ENCODE results near the gene COLGALT1. TPM values are rescaled to one million over a fixed set of nuclear protein-coding genes. Genes with fewer than 3 reads are reported as not detected.

The COLGALT1 gene
- total RNA-seq, 1 donor from 2014 or later: 59.3 TPM

DNA sequence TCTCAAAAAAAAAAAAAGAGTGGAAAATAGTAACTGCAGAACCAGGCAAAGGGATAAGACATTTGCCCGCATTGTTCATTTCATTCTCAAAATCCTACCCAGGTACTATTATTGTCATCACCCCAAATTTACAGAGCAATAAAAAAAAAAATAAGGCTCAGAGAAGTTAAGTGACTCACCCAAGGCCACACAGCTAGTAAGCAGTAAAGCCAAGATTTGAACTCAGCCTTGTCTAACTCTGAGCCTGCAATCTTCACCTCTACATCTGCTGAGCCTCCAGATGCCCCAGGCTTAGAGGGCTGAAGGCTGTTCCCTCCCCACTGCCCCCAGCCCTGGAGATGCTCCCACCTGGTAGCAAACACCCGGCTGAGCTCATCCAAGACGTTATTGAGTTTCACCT, 71.7 kb downstream of the COLGALT1 start:
- no peak overlapping the region for H3K4me3 Mint-ChIP-seq
- TF ChIP-seq, protein P1, sequence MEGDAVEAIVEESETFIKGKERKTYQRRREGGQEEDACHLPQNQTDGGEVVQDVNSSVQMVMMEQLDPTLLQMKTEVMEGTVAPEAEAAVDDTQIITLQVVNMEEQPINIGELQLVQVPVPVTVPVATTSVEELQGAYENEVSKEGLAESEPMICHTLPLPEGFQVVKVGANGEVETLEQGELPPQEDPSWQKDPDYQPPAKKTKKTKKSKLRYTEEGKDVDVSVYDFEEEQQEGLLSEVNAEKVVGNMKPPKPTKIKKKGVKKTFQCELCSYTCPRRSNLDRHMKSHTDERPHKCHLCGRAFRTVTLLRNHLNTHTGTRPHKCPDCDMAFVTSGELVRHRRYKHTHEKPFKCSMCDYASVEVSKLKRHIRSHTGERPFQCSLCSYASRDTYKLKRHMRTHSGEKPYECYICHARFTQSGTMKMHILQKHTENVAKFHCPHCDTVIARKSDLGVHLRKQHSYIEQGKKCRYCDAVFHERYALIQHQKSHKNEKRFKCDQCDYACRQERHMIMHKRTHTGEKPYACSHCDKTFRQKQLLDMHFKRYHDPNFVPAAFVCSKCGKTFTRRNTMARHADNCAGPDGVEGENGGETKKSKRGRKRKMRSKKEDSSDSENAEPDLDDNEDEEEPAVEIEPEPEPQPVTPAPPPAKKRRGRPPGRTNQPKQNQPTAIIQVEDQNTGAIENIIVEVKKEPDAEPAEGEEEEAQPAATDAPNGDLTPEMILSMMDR (IDR thresholded peaks at IDR 0.05; ENCODE audit: unreplicated experiment): no peak
- no peak overlapping the region for H3K27ac Mint-ChIP-seq
- no peak for DNase-seq (ENCODE audit: low spot score in 2 of 2, unreplicated experiment in 2 of 2)
- no peaks in the 10 kb centered on the region for H3K4me1 Mint-ChIP-seq
- H3K27me3 Mint-ChIP-seq (ENCODE audit: low read depth): no peaks in the 10 kb centered on the region
- peaks cover 8% of the 10 kb centered on the region for H3K9me3 Mint-ChIP-seq
- no peaks in the 10 kb centered on the region for H3K36me3 Mint-ChIP-seq

GRCh38 chr19:17627921-17628320, 72.5 kb downstream of the COLGALT1 start:
- H3K27me3 Mint-ChIP-seq (ENCODE audit: low read depth): no peaks in the 10 kb centered on the region
- H3K36me3 Mint-ChIP-seq: no peaks in the 10 kb centered on the region
- H3K4me1 Mint-ChIP-seq: no peaks in the 10 kb centered on the region
- no peak overlapping the region for H3K27ac Mint-ChIP-seq
- H3K4me3 Mint-ChIP-seq: no peak overlapping the region
- DNase-seq (ENCODE audit: low spot score in 2 of 2, unreplicated experiment in 2 of 2): no peak
- TF ChIP-seq, protein P1 (IDR thresholded peaks at IDR 0.05; ENCODE audit: unreplicated experiment): no peak
- H3K9me3 Mint-ChIP-seq: peaks cover under 1% of the 10 kb centered on the region

- Mint-ChIP-seq H3K9me3 (no peaks in the 10 kb centered on the region), H3K36me3 (no peaks in the 10 kb centered on the region), H3K27me3 (ENCODE audit: low read depth) (no peaks in the 10 kb centered on the region), H3K4me1 (no peaks in the 10 kb centered on the region), H3K27ac (no peak overlapping the region), H3K4me3 (no peak overlapping the region)
- TF ChIP-seq, protein P1 (IDR thresholded peaks at IDR 0.05; ENCODE audit: unreplicated experiment): no peak
- no peak for DNase-seq (ENCODE audit: low spot score in 2 of 2, unreplicated experiment in 2 of 2)
These were observed 74.3 kb downstream of the COLGALT1 start for GRCh38 chr19:17629760-17630159.

GRCh38 chr19:17632577-17632976, 77.1 kb downstream of the COLGALT1 start:
- TF ChIP-seq, protein P1 (IDR thresholded peaks at IDR 0.05; ENCODE audit: unreplicated experiment): no peak
- DNase-seq (ENCODE audit: low spot score in 2 of 2, unreplicated experiment in 2 of 2): no peak
- Mint-ChIP-seq H3K4me1 (no peaks in the 10 kb centered on the region), H3K27ac (no peak overlapping the region), H3K4me3 (no peak overlapping the region), H3K9me3 (no peaks in the 10 kb centered on the region), H3K27me3 (ENCODE audit: low read depth) (peaks cover 5% of the 10 kb centered on the region), H3K36me3 (no peaks in the 10 kb centered on the region)

Other genes starting within 250 kb of the COLGALT1 start
- gene MRPL34, start 249.8 kb upstream of the COLGALT1 start, total RNA-seq: 47.7 to 51.0 TPM (median 50.1 TPM) in 3 replicates
- 37.3 to 39.6 TPM (median 38.3 TPM) in 3 replicates for gene DDA1, start 246.1 kb upstream of the COLGALT1 start, total RNA-seq
- gene ANO8, start 220.8 kb upstream of the COLGALT1 start, total RNA-seq: 42.1 to 43.7 TPM (median 43.5 TPM) in 3 replicates
- gene GTPBP3, start 218.1 kb upstream of the COLGALT1 start, total RNA-seq: 42.5 to 47.0 TPM (median 45.0 TPM) in 3 replicates
- 0.93 to 1.1 TPM (median 0.94 TPM) in 3 replicates for gene PLVAP, start 178.3 kb upstream of the COLGALT1 start, total RNA-seq
- gene CCDC194, start 161.5 kb upstream of the COLGALT1 start, total RNA-seq: 8.7 to 11.9 TPM (median 10.9 TPM) in 3 replicates
- 326 to 362 TPM (median 360 TPM) in 3 replicates for gene BST2, start 150.0 kb upstream of the COLGALT1 start, total RNA-seq
- 53.5 to 57.2 TPM (median 54.5 TPM) in 3 replicates for gene MVB12A, start 135.6 kb upstream of the COLGALT1 start, total RNA-seq
- gene TMEM221, start 107.0 kb upstream of the COLGALT1 start, total RNA-seq: 4.8 to 6.0 TPM (median 5.1 TPM) in 3 replicates
- not detected in 3 replicates for gene NXNL1, start 94.7 kb upstream of the COLGALT1 start, total RNA-seq
- 25.1 to 27.5 TPM (median 26.0 TPM) in 3 replicates for gene SLC27A1, start 85.1 kb upstream of the COLGALT1 start, total RNA-seq
- gene PGLS, start 44.0 kb upstream of the COLGALT1 start, total RNA-seq: 100.0 to 106 TPM (median 104 TPM) in 3 replicates
- 0.41 to 1.1 TPM (median 0.60 TPM) in 3 replicates for gene UNC13A, start 132.7 kb downstream of the COLGALT1 start, total RNA-seq
- 66.1 to 79.0 TPM (median 68.6 TPM) in 3 replicates for gene MAP1S, start 163.8 kb downstream of the COLGALT1 start, total RNA-seq
- gene FCHO1, start 195.8 kb downstream of the COLGALT1 start, total RNA-seq: 3.8 to 6.2 TPM (median 4.6 TPM) in 3 replicates
- 0.23 TPM in 1 of 3 replicates, not detected in the others for gene B3GNT3, start 239.5 kb downstream of the COLGALT1 start, total RNA-seq